Measurements from ENCODE around the gene TBC1D4.
"Not testable (repeated sequence)": the region's sequence is repeated elsewhere in the genome, so short reads cannot be mapped to it uniquely, and the experiment has no call there.

The TBC1D4 gene

GRCh38 chr13:75294110-75294509 is 187.9 kb downstream of the TBC1D4 start:
- H4K20me1 ChIP-seq (ENCODE audit: insufficient read depth, low read length, poor library complexity, severe bottlenecking) = no peaks in the 10 kb centered on the region
- no peak overlapping the region for H3K4me3 ChIP-seq (ENCODE audit: low read length, poor library complexity, severe bottlenecking)
- TF ChIP-seq EZH2phosphoT487 (IDR thresholded peaks at IDR 0.05; ENCODE audit: borderline replicate concordance) (no peak), CTCF (conservative IDR thresholded peaks at IDR 0.05; ENCODE audit: low read length) (no peak)
- H3K4me2 ChIP-seq (ENCODE audit: low read depth, low read length, poor library complexity, severe bottlenecking) = peak overlapping the region; percentile 38
- peaks cover 7% of the 10 kb centered on the region; the same call in 1 of the 2 replicates for H3F3A ChIP-seq (ENCODE audit: low read depth)
- H2AFZ ChIP-seq (ENCODE audit: low read length) = no peak overlapping the region
- no peaks in the 10 kb centered on the region for H3K27me3 ChIP-seq (ENCODE audit: insufficient read depth, low read length, poor library complexity, severe bottlenecking)
- peaks cover 31% of the 10 kb centered on the region for H3K4me1 ChIP-seq (ENCODE audit: insufficient read depth, low read length, poor library complexity, severe bottlenecking)
- H3K9me3 ChIP-seq (ENCODE audit: insufficient read depth, low read depth, low read length) = no peaks in the 10 kb centered on the region
- no peak overlapping the region for H3K9ac ChIP-seq (ENCODE audit: low read depth, low read length, poor library complexity, severe bottlenecking)
- H3K79me2 ChIP-seq (ENCODE audit: insufficient read depth, low read length) = no peaks in the 10 kb centered on the region
- H3K9me2 ChIP-seq (replicated peaks; ENCODE audit: low read depth, low read length) = no peaks in the 10 kb centered on the region
- H3K36me3 ChIP-seq (ENCODE audit: insufficient read depth, low read length) = peaks cover 6% of the 10 kb centered on the region; the same call in 1 of the 2 replicates

GRCh38 chr13:75285310-75285709 is 196.7 kb downstream of the TBC1D4 start:
- TF ChIP-seq CTCF (conservative IDR thresholded peaks at IDR 0.05; ENCODE audit: low read length) (no peak), EZH2phosphoT487 (IDR thresholded peaks at IDR 0.05; ENCODE audit: borderline replicate concordance) (no peak)
- Histone ChIP-seq H3K4me2 (ENCODE audit: low read depth, low read length, poor library complexity, severe bottlenecking) (no peak overlapping the region), H3K9ac (ENCODE audit: low read depth, low read length, poor library complexity, severe bottlenecking) (no peak overlapping the region), H3K9me2 (replicated peaks; ENCODE audit: low read depth, low read length) (no peaks in the 10 kb centered on the region), H3K4me3 (ENCODE audit: low read length, poor library complexity, severe bottlenecking) (no peak overlapping the region), H4K20me1 (ENCODE audit: insufficient read depth, low read length, poor library complexity, severe bottlenecking) (no peaks in the 10 kb centered on the region), H3K79me2 (ENCODE audit: insufficient read depth, low read length) (no peaks in the 10 kb centered on the region), H3K27me3 (ENCODE audit: insufficient read depth, low read length, poor library complexity, severe bottlenecking) (no peaks in the 10 kb centered on the region), H3K4me1 (ENCODE audit: insufficient read depth, low read length, poor library complexity, severe bottlenecking) (no peaks in the 10 kb centered on the region), H3K36me3 (ENCODE audit: insufficient read depth, low read length) (peaks cover 26% of the 10 kb centered on the region; the same call in 1 of the 2 replicates), H2AFZ (ENCODE audit: low read length) (no peak overlapping the region), H3K9me3 (ENCODE audit: insufficient read depth, low read depth, low read length) (no peaks in the 10 kb centered on the region), H3F3A (ENCODE audit: low read depth) (no peaks in the 10 kb centered on the region)

- no peaks in the 10 kb centered on the region for H3K4me1 ChIP-seq (ENCODE audit: insufficient read depth, low read length, poor library complexity, severe bottlenecking)
- no peaks in the 10 kb centered on the region for H3K79me2 ChIP-seq (ENCODE audit: insufficient read depth, low read length)
These were observed 202.1 kb downstream of the TBC1D4 start for GRCh38 chr13:75279834-75280369.

GRCh38 chr13:75273695-75274094 is 208.3 kb downstream of the TBC1D4 start:
- not testable (repeated sequence) for H3K4me3 ChIP-seq (ENCODE audit: low read length, poor library complexity, severe bottlenecking); H3K9me3 ChIP-seq (ENCODE audit: insufficient read depth, low read depth, low read length); H3K9ac ChIP-seq (ENCODE audit: low read depth, low read length, poor library complexity, severe bottlenecking); H2AFZ ChIP-seq (ENCODE audit: low read length); H3F3A ChIP-seq (ENCODE audit: low read depth); H3K79me2 ChIP-seq (ENCODE audit: insufficient read depth, low read length); H3K4me1 ChIP-seq (ENCODE audit: insufficient read depth, low read length, poor library complexity, severe bottlenecking); H3K36me3 ChIP-seq (ENCODE audit: insufficient read depth, low read length); H3K9me2 ChIP-seq (replicated peaks; ENCODE audit: low read depth, low read length); H4K20me1 ChIP-seq (ENCODE audit: insufficient read depth, low read length, poor library complexity, severe bottlenecking); H3K4me2 ChIP-seq (ENCODE audit: low read depth, low read length, poor library complexity, severe bottlenecking); H3K27me3 ChIP-seq (ENCODE audit: insufficient read depth, low read length, poor library complexity, severe bottlenecking)

More at GRCh38 chr13:75279834-75280369, 202.1 kb downstream of the TBC1D4 start:
- no peak overlapping the region for H3K9ac ChIP-seq (ENCODE audit: low read depth, low read length, poor library complexity, severe bottlenecking)
- no peak overlapping the region for H3K4me2 ChIP-seq (ENCODE audit: low read depth, low read length, poor library complexity, severe bottlenecking)
- TF ChIP-seq EZH2phosphoT487 (IDR thresholded peaks at IDR 0.05; ENCODE audit: borderline replicate concordance) = no peak
- TF ChIP-seq CTCF (conservative IDR thresholded peaks at IDR 0.05; ENCODE audit: low read length) = no peak
- no peaks in the 10 kb centered on the region for H3K36me3 ChIP-seq (ENCODE audit: insufficient read depth, low read length)
- no peaks in the 10 kb centered on the region for H3K9me2 ChIP-seq (replicated peaks; ENCODE audit: low read depth, low read length)
- H2AFZ ChIP-seq (ENCODE audit: low read length) = no peak overlapping the region
- no peaks in the 10 kb centered on the region for H3K9me3 ChIP-seq (ENCODE audit: insufficient read depth, low read depth, low read length)
- no peaks in the 10 kb centered on the region for H3F3A ChIP-seq (ENCODE audit: low read depth)
- no peaks in the 10 kb centered on the region for H3K27me3 ChIP-seq (ENCODE audit: insufficient read depth, low read length, poor library complexity, severe bottlenecking)
- no peaks in the 10 kb centered on the region for H4K20me1 ChIP-seq (ENCODE audit: insufficient read depth, low read length, poor library complexity, severe bottlenecking)
- no peak overlapping the region for H3K4me3 ChIP-seq (ENCODE audit: low read length, poor library complexity, severe bottlenecking)
